GM21390 (cell line): ENCODE data around the gene FBXW4.
"Not testable (repeated sequence)": the region's sequence is repeated elsewhere in the genome, so short reads cannot be mapped to it uniquely, and the experiment has no call there.

Experiments
- ATAC-seq: cut with Tn5 transposase; IDR thresholded peaks from one replicate; pipeline ENCODE4 v1.9.1; 2021; ENCODE audit not compliant: unreplicated experiment

The FBXW4 gene

DNA sequence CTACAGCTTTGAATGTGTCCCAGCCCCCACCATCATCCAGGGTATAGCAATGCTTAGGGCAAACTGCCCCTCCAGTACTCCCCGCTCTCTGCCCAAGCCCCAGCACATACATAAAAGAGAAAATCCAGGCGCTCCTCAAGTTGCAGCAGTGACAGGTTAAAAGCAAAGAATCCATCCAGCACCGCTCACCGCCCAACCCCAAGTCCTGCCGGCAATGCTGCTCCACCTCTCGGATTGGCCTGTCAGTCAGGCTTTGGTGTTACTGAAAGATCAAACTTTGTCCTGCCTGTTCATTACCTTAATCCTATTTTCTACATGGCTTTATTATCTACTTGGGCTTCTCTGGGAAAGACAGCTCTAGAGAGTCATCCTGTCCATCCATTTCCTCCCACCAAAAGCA is 75.0 kb downstream of the FBXW4 start:
- no peak for ATAC-seq

DNA sequence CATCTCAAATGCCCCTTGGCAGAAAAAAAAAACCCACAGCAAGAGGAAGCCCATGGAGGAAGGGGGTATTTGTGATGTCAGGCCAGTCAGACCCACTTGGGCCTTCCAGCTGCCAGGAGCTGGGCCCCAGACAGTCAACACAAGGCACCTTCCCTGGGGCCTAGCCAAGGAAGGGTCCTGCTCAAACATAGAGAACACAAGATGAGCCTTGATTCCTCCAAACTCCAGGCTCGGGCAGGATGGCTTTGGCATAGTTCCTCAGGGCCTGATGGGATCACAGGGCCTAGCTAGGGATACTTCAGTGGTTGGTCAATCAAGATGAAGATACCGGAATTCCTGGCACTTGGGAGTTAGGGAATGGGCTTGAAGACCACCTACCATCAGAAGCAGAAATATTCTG is 76.1 kb downstream of the FBXW4 start:
- no peak for ATAC-seq

DNA sequence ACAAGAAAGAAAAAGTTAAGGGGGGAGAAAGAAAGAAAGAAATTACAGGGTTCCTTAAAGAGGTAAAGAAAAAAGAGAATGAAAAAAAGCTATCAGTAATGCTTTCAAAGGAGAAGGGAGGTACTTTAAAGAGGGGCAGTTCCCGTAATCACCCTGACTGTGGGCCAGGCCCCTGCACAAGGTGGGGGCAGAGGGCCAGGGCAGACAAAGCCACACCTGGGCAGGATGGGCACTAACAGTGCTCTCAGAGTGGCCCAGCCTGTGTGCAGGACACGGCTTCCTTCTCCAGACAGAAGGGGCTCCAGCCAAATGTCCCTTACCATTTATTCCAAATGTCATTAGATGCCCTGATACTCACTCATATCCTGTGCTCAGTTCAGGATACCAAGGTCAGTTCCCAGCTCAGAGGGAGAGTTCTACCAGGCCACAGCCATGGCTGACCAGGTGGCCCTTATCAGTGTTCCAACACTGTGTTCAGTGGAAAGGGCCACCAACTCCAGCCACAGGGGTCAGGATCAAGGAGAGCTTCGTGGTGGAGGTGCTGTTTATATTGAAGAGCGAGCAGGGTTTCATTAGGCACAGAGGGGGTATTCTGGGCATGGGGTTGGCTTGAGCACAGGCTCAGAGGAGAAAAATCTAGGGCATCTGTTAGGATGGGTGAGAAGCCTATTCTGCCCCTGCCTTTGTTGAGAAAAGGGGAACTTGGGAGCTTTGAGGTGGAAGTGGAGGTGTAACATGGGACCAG is 77.0 kb downstream of the FBXW4 start:
- ATAC-seq: no peak

DNA sequence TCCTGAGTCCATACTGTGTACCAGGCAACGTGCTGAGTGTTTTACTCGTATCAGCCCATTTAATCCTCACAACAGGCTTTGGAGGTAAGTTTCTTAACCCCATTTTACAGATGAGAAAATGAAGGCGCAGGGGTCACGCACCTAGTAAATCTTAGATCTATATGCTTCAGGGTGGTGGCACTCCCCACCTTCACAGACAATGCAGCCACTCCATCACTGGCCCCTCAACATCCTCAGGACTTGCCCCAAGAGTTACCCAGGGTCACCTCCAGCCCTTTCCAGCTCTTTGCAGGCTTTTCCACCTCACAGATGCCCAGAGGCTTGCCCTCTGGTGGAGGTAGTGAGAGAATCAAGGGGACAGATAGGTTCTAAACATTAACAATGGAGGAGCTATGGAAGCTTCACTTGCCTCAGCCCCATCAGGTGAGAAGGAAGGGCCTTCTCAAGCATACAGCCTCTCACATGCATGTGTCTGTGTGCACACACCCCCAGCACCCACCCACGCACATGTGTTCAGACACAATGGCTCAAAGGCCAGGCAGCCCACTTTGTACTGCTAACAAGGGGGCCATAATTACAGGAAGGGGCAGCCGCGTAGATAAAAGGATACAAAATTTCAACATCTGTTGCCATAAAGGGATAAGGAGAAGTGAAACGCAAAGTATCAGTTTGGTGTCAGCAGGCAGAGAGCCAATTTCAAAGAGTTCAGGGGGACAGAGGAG is 77.7 kb downstream of the FBXW4 start:
- no peak for ATAC-seq

DNA sequence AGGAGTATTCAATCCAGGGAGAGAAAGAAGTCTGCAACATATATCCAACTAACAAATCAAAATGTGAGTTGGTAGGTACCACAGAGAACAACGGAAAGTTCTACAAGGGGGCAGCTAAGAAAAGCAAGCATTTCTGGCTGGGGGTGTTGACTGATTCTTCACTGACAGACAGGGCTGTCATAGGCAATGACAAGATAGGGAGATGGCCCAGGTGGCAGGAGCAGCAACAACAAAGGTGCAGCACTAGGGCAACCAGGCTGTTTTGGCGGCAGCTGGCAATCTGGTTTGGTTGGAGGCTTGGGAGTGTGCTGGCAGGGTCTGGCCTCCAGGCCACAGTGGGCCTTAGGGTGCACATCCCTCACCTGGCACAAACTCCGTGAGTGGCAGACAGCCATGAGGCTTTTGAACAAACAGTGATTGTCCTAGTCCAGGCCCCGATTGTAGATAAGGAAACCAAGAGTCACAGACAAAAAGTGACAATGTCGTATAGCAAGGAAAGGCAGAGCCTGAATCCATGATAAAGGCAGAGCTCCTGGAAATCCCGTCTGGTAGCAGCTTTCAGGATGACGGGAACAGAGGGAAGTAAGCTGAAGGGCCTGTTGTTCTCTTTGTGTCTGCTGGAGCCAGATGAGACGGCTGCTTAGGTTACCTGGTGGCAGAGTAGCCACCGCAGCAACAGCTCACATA is 78.4 kb downstream of the FBXW4 start:
- ATAC-seq: no peak

DNA sequence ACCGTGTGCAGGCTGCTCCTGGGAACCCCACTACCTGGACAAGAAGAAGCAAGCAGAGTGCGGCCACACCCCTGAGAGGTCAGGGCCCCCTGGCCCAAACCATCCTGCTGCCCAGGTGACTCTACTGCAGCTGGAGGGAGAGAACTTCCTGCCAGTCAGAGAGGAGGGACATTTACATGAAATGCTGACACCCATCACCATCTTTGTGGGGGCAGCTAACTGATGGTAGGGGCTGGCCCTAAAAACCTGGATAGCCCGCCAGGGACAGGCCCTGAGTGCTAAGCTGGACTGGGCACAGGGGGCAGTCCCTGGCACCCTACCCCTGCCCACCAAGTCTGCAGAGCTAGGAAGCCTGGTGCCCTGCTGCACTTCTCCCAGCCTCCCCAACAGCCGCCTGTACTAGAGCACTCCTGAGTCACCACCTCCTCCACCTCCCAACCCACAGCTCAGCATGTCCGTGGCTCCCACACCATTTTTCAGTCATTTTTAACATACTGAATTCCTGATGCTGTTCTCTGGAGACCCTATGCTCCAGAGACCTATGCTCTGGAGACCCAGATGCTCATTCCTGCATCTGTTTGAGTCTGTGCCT is 79.3 kb downstream of the FBXW4 start:
- no peak for ATAC-seq

DNA sequence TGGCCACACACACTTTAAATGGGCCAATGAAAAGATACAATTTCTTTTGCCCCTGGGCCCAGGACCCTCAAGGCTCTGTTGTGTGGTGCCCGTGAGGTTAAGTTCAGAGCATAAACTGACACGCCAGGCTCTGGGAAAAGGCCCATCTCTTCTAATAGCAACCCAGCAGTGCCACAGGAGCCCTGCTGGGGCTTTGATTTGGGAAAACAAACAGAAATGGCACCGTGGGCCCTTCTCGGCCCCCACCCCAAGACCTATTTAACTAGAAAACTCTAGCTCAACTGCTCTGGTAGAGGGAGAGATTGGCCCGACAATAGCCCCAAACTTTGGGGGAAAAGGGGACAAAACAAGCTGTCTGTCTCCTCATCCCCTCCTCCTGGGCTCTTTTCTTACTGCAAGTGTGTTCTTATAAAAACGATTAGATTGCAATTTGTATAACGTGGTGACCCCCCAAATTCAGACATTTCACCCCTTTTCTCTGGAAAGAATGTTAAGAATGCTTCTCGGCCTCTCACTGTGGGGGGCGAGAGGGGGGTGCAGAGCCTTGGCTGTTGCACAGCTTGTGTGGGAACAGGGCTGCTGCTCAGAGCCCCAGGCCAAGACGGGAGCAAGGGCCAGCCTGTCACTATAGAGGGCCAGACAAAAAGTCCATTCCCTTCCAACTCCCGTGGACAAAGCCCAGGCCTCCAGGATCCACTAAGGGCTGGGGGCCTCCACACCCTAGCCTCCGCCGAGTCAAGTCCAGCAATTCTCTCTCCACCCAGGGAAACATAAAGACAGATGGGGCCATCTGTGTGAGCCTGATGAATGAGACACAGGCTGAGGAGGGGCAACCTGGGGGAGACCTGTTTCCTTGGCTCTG is 80.1 kb downstream of the FBXW4 start:
- no peak for ATAC-seq

DNA sequence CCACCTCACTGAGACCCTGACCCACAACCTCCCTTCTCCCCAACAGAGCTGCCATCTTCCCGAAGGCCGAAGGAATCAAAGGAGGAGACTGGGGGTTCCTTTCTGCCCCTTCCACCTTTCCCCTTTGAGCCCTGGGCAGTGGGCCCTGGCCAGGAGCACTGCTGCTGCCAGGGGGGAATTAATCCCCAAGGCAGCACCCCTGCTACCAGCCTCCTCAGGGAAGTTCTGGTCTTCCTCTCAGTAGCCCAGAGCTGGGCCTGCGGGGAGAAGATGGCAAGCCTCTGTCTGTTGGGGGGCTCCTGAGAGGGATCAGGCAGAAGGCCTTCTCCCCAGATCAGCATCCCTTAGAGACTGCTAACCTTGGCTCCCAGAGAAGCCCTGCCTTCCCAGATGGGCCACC is 81.3 kb downstream of the FBXW4 start:
- no peak for ATAC-seq

DNA sequence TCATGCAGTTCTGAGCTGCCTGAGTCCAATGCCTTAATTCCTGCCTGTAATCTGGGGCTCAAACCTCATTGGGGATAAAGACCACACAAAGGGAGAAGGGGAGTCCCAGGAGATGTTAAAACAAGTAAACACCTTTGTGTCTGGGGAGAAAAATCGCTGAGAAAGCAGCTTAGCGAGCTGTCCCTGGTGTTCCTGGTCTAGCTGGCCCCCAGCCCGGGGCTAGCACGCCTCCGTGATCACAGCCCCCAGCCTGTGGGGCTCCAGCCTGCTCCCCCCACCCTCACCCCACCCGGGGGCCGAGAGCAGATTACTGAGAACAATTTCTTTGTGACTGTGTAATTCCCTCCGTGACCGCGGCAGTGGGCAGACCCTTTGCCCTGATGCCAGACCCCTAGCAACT is 82.1 kb downstream of the FBXW4 start:
- no peak for ATAC-seq

DNA sequence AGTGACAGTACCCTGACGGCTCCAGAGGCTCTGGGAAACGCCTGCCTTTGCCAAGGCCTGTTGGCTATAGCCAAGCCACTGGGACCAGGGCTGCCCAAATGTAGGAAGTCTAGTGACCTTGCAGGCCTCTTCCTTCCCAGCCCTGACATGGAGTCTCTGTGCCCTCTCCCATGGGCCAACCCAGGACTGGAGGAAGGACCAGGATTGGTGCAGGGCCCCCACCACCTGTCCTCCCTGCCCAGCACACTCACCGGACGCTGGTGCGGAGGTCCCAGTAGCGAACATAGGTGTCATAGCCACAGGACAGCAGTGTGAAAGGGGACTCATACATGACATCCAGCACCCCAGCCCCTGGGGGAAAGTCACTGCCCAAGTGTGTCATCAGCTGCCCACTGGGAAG is 82.9 kb downstream of the FBXW4 start:
- no peak for ATAC-seq

DNA sequence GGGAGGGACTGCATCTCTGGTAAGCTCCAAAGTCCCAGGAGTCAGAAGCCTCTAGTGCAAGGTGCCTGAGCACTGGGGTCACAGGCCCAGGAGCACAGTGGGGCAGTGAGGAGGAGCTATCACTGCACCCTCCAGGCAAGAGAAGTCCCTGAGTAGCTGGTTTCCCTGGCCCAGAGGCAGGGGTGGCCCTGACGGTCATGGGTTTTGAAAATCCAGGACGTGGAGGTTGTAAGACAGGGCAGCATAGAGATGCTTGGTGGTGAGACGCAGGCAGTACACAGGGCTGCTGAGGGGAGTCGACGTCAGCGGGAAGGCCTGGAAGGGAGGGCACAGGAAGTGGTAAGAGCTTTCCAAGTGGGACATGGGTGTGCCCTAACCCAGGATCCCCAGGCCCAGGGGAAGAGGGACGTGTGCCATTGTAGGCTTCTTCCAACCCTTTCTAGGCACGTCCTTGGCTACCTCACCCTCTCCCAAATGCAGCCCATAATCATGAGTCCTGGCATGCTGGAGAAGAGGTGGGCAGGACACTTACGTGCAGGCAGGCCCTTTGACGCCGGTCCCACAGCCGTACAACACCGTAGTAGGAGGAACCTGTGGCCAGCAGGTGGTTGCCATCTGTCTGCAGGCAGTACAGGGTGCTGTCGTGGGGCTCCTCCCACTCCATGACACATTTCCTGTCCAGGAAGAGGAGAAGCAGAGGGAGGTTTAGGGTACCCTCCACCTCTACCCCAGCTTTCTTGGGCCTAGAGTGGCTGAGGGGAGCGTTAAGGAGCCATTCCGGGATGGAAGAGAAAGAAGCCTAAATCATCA is 83.7 kb downstream of the FBXW4 start:
- no peak for ATAC-seq

DNA sequence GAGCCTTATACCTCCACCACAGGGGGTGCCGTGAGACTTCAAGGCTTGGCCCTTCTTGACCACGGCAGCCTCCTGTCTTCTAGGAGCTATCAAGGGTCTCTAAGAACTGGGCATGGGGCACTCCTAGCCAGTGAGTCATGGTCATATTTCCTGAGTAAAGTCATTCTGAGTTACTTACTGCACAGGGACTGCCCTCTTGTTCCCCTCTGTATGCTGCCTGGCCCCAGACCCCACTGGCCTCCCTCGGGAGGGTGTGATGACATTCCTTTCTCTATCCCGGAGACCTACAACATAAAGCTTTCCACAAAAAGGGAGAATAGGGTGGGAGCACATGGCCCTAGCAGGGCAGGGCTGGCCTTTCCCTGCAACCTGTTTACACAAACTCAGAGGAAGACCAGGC is 85.5 kb downstream of the FBXW4 start:
- no peak for ATAC-seq

DNA sequence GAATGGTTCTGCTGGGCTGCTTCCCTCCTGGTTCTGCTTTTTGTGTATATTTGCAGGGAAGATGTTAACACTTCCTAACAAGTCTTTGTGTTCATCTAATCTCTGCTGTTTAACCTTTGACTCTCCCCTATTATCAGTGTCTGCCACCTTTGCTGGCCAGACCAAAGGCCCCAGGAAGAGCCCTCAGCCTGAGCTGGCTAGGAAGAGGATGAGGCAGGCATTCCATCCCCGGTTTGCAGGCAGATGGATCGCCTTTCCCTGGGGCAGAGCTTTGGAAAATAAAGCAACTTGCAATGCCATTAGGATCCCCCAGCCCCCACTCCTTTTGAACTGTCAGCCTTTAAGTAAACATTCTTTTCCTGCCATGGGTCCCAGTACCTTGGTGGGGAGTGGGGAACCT is 87.8 kb downstream of the FBXW4 start:
- no peak for ATAC-seq

DNA sequence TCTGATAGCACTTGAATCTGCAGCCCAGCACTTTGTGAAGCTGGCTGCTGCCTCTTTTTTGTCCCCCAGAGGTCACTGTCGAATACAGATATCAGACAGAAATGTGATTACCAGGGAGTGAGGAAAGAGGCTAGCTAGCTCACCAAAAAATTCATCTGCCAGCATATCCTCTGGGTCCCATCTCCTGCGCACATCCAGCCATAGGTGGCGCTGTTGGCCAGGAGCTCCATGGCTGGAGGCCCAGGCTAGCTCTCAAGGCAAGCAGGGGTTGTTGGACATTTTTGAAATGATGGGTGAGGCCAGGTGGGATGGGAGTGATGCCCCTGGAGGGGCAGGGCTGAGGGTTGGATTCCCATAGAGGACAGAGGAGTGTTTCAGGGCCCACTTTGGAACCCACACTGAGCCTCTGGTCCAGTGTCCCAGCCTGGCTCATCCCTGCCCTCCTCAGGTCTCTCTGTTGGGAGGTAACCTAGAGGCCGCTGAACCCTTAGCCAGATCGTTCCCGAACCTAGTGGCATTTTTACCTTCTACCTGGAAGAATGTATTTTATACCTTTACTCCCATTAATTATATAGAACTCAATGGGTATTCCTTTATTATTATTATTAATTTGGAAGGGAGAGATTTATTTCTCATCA is 92.1 kb downstream of the FBXW4 start:
- ATAC-seq: no peak

DNA sequence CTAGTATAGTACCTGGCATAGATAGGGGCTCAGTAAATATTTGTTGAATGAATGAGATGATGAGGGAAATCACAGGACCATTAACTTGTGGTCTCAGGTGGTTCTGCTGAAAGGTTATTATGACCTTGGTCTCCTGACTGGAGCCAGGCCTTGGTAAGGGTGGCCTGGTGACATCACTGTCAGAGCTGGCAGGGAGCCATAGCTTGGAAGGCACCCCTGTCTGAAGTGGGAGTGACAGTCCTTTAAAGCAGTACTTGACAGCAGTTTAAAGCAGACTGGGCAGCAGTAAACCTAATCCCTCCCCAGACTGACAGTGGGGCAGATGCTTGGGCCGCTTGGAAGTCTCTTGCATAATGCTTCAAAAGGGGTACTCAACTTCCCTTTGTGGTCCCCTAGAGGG is 93.4 kb downstream of the FBXW4 start:
- no peak for ATAC-seq

DNA sequence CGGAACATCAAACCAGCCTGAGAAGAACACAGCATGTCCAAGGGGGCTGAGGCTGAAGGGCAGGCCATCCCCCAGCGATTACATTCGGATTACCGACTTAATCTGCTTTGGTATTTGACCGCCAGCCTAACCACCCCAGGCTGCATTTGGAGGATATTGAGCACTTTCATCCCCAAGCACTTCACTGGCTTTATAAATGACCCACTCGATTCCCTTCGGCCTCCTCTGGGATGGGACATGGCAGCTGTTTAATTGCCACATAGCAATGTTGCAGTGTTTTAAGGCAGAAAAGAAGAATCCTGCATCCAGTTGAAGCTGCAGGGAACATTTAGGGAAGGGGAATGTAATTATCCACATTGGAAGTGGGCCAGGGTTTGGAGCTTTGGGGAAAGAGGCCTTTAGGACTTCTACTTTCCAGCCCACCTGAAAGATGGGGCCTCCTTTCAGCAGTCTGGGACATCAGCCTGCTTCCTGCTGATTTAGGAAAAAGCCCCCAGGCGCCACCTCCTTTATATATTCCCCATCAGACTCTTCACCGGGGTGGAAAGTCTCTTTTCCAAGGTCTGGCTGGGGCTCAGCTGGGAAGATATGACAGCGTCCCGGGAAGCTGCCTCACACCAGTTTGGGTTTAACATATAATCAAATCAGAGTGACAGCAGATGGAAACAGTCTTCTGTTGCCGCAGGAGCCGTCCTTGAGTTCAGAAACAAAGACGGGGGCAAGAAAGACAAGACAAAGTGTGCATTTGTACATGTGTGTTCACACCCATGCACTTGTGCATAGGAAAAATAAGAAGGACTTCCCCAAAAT is 97.7 kb downstream of the FBXW4 start:
- ATAC-seq: no peak

DNA sequence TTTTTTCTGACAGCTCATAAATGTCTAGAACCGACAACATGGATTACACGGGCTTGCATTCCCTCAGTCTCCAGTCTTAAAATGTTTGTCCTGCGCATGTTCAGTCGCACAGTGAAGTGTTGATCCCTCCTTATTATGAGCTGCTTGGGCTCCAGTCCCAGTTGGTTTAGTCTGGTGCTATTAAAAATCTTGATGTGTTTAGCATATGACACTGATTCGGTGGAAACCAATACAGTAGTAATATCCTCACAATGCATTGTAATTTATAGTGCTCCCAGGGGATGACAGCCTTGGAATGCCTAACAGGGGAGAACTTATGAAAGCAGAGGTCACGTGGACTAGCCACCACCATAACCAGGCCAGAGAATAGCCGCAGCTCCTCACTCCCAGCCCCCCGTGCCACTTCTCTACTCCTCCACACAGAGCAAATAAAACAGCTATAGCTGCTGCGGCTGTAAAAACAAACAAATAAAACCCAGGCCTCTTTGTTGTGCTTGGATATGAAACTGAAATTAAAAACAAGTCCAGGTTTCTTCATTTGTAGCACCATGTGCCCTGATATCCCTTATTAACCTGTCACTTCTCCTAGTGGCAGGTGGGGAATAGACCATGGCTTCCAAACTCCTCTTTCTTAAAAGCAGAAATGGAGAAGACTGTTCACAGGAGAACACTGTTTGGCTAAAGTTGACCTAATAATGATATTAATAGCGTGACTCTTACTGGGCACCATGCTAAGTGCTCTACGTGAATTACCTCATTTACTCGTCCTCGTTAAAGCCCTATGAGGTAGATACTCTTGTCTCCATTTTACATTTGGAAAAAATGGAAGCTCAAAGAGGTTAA is 99.2 kb downstream of the FBXW4 start:
- ATAC-seq: no peak

DNA sequence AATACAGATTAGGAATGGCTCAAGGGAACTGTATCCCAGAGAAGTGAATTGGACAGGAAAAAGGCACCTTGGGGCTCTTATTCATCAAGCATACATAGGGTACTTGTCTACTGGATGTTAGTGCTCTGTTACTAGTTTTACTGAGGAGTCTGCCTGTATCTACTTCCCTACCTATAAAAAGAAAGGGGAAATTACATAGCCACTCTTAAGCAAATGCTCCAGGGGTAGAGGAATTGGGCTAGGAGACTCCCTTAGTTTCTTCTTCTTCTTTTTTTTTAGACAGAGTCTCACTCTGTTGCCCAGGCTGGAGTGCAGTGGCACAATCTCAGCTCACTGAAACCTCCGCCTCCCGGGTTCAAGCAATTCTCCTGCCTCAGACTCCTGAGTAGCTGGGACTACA is 101.6 kb downstream of the FBXW4 start:
- ATAC-seq: not testable (repeated sequence)
